Small intestine (tissue), 7 donors: Measurements from ENCODE around the gene FGGY. TPM values are rescaled to one million over a fixed set of nuclear protein-coding genes. Genes with fewer than 3 reads are reported as not detected.

Experiments
- DNase-seq, 2 donors: peaks; one replicate each; pipeline versions ENCODE4 v3.0.0 to v3.0.0-alpha.2; 2013
- FAIRE-seq: peaks from 2 replicates; lab custom pipeline; 2012; peaks lifted over from hg19 to GRCh38; lab: Jason Lieb, UNC
- H3K27ac ChIP-seq, 3 donors: one replicate each; pipeline ENCODE4 v1.5.1; 2013; ENCODE audit warnings: low read length in 2 of 3, mild to moderate bottlenecking in 2 of 3, control low read depth in 1 of 3, inconsistent platforms in 1 of 3, low read depth in 1 of 3, moderate library complexity in 1 of 3
- H3K27me3 ChIP-seq, 3 donors: one replicate each; pipeline ENCODE4 v1.6.1; 2013; ENCODE audit warnings: low read length in 3 of 3, inconsistent platforms in 1 of 3; ENCODE audit not compliant: control insufficient read depth in 3 of 3, insufficient read depth in 3 of 3
- H3K36me3 ChIP-seq, 3 donors: one replicate each; pipeline ENCODE4 v1.6.1; 2013; ENCODE audit warnings: low read length in 3 of 3, inconsistent platforms in 1 of 3, low read depth in 1 of 3, mild to moderate bottlenecking in 1 of 3, moderate library complexity in 1 of 3; ENCODE audit not compliant: control insufficient read depth in 3 of 3, insufficient read depth in 2 of 3
- H3K4me1 ChIP-seq, 3 donors: one replicate each; pipeline ENCODE4 v1.6.1; 2013; ENCODE audit warnings: low read length in 2 of 3, inconsistent platforms in 1 of 3, low read depth in 1 of 3, mild to moderate bottlenecking in 1 of 3, moderate library complexity in 1 of 3; ENCODE audit not compliant: control insufficient read depth in 3 of 3, insufficient read depth in 2 of 3
- H3K4me3 ChIP-seq, 3 donors: one replicate each; pipeline ENCODE4 v1.5.1; 2013; ENCODE audit warnings: low read length in 3 of 3, control low read depth in 1 of 3, inconsistent platforms in 1 of 3, low read depth in 1 of 3, mild to moderate bottlenecking in 1 of 3, moderate library complexity in 1 of 3
- H3K9me3 ChIP-seq, 2 donors: one replicate each; pipeline ENCODE4 v1.6.1; 2013; ENCODE audit warnings: low read depth in 1 of 2, low read length in 1 of 2; ENCODE audit not compliant: control insufficient read depth in 2 of 2, insufficient read depth in 1 of 2
- WGBS, 3 donors: extraction: QIAGEN DNeasy Blood & Tissue Kit; methylation state at CpG; one replicate each; pipeline ENCODE4 v1.1.7; 2013; 5-methylcytosine and 5-hydroxymethylcytosine counted together
- polyA plus RNA-seq, 4 donors: library from polyadenylated mRNA; stranded (reverse) in 3 of 4; unstranded in 1 of 4; fragments of 200-250 nt in 3 of 4; fragments of 120-200 nt in 1 of 4; gene quantifications; one replicate each; pipeline versions ENCODE4 v1.2.1 to v1.2.3, GENCODE V29; 2013
- donor health status: healthy with polysubstance abuse.
- donor health status: control.
- donor health status: control.
- donor health status: Bipolar disorder and iron deficiency.
- donor health status: healthy.

The FGGY gene
- polyA plus RNA-seq, 4 donors, result 12.3 to 28.0 (median 15.0) TPM

- no peak overlapping the region for H3K27ac ChIP-seq
- DNase-seq, result no peak
- no peak for FAIRE-seq
Observed at GRCh38 chr1:59684698-59685097, 387.8 kb downstream of the FGGY start.

GRCh38 chr1:59685101-59685500 lies 388.2 kb downstream of the FGGY start:
- Histone ChIP-seq H3K36me3 (no peaks in the 10 kb centered on the region), H3K27me3 (no peaks in the 10 kb centered on the region), H3K4me1 (peaks cover 0 to 10% (median 0%) of the 10 kb centered on the region in 3 donors), H3K9me3 (peaks cover 0 to 1% of the 10 kb centered on the region in 2 donors), H3K4me3 (no peak overlapping the region), H3K27ac (no peak overlapping the region)
- DNase-seq, result no peak
- WGBS, 3 donors, result 93 to 97% (median 96%) methylated on average over 3 of the region's 3 CpGs
- no peak for FAIRE-seq

More at GRCh38 chr1:59684698-59685097, 387.8 kb downstream of the FGGY start:
- Histone ChIP-seq H3K27me3 (no peaks in the 10 kb centered on the region), H3K9me3 (peaks cover 0 to under 1% of the 10 kb centered on the region in 2 donors), H3K36me3 (no peaks in the 10 kb centered on the region), H3K4me3 (no peak overlapping the region), H3K4me1 (peaks cover 0 to 6% (median 0%) of the 10 kb centered on the region in 3 donors)
- WGBS, 3 donors, result 89 to 93% (median 90%) methylated on average over 4 of the region's 4 CpGs

- Histone ChIP-seq H3K9me3 (peaks cover 0 to 1% of the 10 kb centered on the region in 2 donors), H3K4me1 (peaks cover 0 to 15% (median 0%) of the 10 kb centered on the region in 3 donors), H3K36me3 (no peaks in the 10 kb centered on the region), H3K27me3 (no peaks in the 10 kb centered on the region), H3K27ac (no peak overlapping the region), H3K4me3 (no peak overlapping the region)
- FAIRE-seq (no peak), DNase-seq (no peak)
- WGBS, 3 donors, result 94 to 99% (median 97%) methylated on average over 2 of the region's 2 CpGs
Observed at GRCh38 chr1:59685666-59686065, 388.8 kb downstream of the FGGY start.

GRCh38 chr1:59686170-59686569 lies 389.3 kb downstream of the FGGY start:
- no peak for FAIRE-seq
- no peak for DNase-seq
- Histone ChIP-seq H3K36me3 (no peaks in the 10 kb centered on the region), H3K27ac (no peak overlapping the region), H3K4me1 (peaks cover 0 to 20% (median 0%) of the 10 kb centered on the region in 3 donors), H3K9me3 (peaks cover 0 to 1% of the 10 kb centered on the region in 2 donors), H3K4me3 (no peak overlapping the region), H3K27me3 (no peaks in the 10 kb centered on the region)
- 76 to 81% (median 78%) methylated on average over 3 of the region's 3 CpGs for WGBS, 3 donors

GRCh38 chr1:59686574-59686973 lies 389.7 kb downstream of the FGGY start:
- 63 to 77% (median 67%) methylated on average over 2 of the region's 2 CpGs for WGBS, 3 donors
- DNase-seq, result no peak

GRCh38 chr1:59687081-59687480 lies 390.2 kb downstream of the FGGY start:
- Histone ChIP-seq H3K27me3 (no peaks in the 10 kb centered on the region), H3K27ac (no peak overlapping the region), H3K9me3 (peaks cover 0 to 1% of the 10 kb centered on the region in 2 donors), H3K4me3 (no peak overlapping the region), H3K36me3 (no peaks in the 10 kb centered on the region), H3K4me1 (peaks cover 0 to 22% (median 0%) of the 10 kb centered on the region in 3 donors)
- WGBS, 3 donors, result 89 to 94% (median 90%) methylated on average over 2 of the region's 2 CpGs
- DNase-seq (no peak), FAIRE-seq (no peak)

More at GRCh38 chr1:59686574-59686973, 389.7 kb downstream of the FGGY start:
- peaks cover 0 to 22% (median 0%) of the 10 kb centered on the region in 3 donors for H3K4me1 ChIP-seq
- no peak overlapping the region for H3K27ac ChIP-seq
- no peaks in the 10 kb centered on the region for H3K27me3 ChIP-seq
- peaks cover 0 to 1% of the 10 kb centered on the region in 2 donors for H3K9me3 ChIP-seq
- no peak for FAIRE-seq
- H3K4me3 ChIP-seq, result no peak overlapping the region
- no peaks in the 10 kb centered on the region for H3K36me3 ChIP-seq

GRCh38 chr1:59688976-59689375 lies 392.1 kb downstream of the FGGY start:
- H3K36me3 ChIP-seq, result no peaks in the 10 kb centered on the region
- no peak overlapping the region for H3K4me3 ChIP-seq
- DNase-seq, result no peak
- peaks cover 0 to 1% of the 10 kb centered on the region in 2 donors for H3K9me3 ChIP-seq
- H3K27me3 ChIP-seq, result no peaks in the 10 kb centered on the region
- no peak for FAIRE-seq
- H3K4me1 ChIP-seq, result peaks cover 0 to 25% (median 0%) of the 10 kb centered on the region in 3 donors
- WGBS, 3 donors, result 88 to 93% (median 90%) methylated on average over 5 of the region's 5 CpGs
- peak overlapping the region in 1 of 3 donors; percentile 72 for H3K27ac ChIP-seq

GRCh38 chr1:59689730-59690129 lies 392.8 kb downstream of the FGGY start:
- WGBS, 3 donors, result 69 to 85% (median 73%) methylated on average over 1 of the region's 1 CpG
- FAIRE-seq, result no peak

More at GRCh38 chr1:59689730-59690129, 392.8 kb downstream of the FGGY start:
- Histone ChIP-seq H3K4me3 (no peak overlapping the region), H3K27ac (peak overlapping the region in 1 of 3 donors; percentile 72), H3K4me1 (peaks cover 0 to 25% (median 0%) of the 10 kb centered on the region in 3 donors), H3K9me3 (peaks cover 0 to 1% of the 10 kb centered on the region in 2 donors), H3K27me3 (no peaks in the 10 kb centered on the region), H3K36me3 (no peaks in the 10 kb centered on the region)
- peak in 1 of 2 donors; percentile 35 for DNase-seq
